GM13976 (cell line): ENCODE results near the gene STPG1.
A peak's percentile ranks its signal among the peaks of the same experiment; 100 is the strongest.
"Not testable (repeated sequence)": the region's sequence is repeated elsewhere in the genome, so short reads cannot be mapped to it uniquely, and the experiment has no call there.

Source experiments
- DNase-seq: peaks from one replicate; pipeline ENCODE4 v3.0.0; 2012; ENCODE audit warnings: low spot score
- in situ Hi-C: fragments of 300-500 bp; cut with MboI; formaldehyde crosslinking; loops from one replicate; pipeline ENCODE4 v1.12.0; 2022; ENCODE audit warnings: low sequenced_read_pairs, mixed read lengths, inconsistent platforms; ENCODE audit not compliant: unreplicated experiment
- TF ChIP-seq, protein P1 (sequence below): IDR thresholded peaks from 2 replicates; pipeline ENCODE4 v1.5.1; 2012; ENCODE audit warnings: borderline replicate concordance, mild to moderate bottlenecking; ENCODE audit not compliant: insufficient read depth; ENCODE audit errors: extremely low read depth, missing control alignments, control extremely low read depth

STPG1 gene, protein sequence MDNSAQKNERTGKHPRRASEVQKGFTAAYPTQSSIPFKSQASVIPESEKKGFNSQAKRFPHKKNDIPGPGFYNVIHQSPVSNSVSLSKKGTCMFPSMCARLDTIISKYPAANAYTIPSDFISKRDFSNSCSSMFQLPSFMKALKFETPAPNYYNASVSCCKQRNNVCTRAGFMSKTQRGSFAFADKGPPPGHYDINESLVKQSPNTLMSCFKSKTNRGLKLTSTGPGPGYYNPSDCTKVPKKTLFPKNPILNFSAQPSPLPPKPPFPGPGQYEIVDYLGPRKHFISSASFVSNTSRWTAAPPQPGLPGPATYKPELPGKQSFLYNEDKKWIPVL

DNA sequence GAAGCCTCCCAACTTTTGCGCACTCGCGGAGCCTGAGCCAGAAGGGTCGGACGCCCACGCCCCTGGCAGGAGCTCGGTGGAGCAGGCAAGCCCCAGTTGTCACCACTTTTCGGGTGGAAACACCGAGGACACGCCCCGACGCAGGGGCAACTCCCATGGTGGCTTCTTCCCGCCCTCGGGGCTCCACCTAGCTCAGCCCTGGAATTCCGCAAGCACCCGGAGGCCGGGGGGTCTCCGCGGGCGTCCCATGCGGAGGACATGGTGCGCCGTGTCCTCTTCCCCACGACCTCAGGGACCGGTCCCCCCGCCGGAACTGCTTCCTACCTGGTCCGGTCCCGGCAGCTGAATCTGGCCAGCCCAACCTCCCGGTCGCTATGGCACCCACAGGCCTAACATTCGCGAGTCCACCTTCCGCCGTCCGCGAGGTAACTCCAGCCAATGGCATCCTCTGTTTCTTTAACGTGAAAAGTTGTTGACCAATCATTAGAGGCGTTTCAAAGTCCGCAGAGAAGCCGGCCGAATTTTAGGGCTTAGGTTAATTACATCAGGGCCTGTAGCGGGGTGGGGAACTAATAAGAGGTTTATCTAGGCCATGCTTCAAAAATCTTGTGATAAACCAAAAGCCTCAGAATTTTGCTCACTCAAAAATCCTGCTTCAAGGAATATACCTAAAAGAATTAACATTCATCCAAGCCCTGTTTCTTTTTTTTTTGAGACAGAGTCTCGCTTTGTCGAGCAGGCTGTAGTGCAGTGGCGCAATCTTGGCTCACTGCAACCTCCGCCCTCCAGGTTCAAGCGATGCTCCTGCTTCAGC, at the start of gene STPG1:
STPG1 (minus strand) TSS at position 433 of the 814 bp plus-strand sequence. CDS start 12,394 bp downstream, outside the sequence.
- TF ChIP-seq, protein P1, sequence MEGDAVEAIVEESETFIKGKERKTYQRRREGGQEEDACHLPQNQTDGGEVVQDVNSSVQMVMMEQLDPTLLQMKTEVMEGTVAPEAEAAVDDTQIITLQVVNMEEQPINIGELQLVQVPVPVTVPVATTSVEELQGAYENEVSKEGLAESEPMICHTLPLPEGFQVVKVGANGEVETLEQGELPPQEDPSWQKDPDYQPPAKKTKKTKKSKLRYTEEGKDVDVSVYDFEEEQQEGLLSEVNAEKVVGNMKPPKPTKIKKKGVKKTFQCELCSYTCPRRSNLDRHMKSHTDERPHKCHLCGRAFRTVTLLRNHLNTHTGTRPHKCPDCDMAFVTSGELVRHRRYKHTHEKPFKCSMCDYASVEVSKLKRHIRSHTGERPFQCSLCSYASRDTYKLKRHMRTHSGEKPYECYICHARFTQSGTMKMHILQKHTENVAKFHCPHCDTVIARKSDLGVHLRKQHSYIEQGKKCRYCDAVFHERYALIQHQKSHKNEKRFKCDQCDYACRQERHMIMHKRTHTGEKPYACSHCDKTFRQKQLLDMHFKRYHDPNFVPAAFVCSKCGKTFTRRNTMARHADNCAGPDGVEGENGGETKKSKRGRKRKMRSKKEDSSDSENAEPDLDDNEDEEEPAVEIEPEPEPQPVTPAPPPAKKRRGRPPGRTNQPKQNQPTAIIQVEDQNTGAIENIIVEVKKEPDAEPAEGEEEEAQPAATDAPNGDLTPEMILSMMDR = no peak
- in situ Hi-C loops = no loop called here

DNA sequence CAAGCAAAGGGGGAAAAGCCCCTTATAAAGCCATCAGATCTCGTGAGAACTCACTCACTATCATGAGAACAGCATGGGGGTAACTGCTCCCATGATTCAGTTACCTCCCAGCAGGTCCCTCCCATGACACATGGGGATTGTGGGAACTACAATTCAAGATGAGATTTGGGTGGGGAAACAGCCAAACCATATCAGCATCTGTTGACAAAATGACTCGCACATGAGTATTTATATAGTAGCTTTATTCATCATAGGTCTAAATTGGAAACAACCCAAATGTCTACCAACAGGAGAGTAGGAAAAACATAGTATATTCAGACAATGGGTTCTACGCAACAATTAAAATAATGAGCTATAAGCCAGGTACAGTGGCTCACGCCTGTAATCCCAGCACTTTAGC, 48.5 kb upstream of the STPG1 start:
- in situ Hi-C loops, DNase-seq: not testable (repeated sequence)

More for the DNA sequence above, at the start of gene STPG1:
- peak; percentile 98 for DNase-seq

DNA sequence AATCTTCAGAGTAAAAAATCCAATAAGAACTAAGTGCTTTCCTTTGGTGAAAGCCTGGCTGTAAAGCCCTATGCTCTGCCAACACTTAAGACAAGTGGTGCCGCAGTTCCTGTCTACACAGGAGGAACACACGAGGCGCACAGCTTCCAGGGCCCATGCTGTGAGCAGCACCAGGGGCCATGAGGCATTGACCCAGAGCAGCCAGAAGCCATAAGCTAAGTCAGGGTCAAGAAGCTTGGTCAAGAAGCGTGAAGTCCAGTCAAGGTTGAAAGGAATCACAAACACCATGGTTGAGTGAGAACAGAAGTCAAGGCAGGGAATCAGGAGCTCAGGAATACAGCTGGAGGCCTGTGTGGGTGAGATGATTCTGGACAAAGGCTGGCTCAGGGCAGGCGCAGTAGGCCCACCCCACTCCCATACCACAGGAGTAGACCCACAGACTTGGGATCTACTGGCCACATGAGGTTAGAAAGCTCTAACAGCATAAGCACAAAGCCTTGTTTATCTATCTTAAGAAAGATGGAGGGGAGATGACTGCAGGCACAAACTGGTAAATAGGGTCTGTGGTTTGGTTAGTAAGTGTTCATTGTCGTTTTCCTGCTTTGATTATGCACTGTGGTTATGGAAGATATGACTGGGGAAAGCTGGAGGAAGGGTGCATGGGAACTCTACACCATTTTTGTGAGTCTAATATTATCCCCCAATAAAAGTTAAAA, 46.1 kb upstream of the STPG1 start:
- in situ Hi-C loops = no loop called here
- DNase-seq = no peak

DNA sequence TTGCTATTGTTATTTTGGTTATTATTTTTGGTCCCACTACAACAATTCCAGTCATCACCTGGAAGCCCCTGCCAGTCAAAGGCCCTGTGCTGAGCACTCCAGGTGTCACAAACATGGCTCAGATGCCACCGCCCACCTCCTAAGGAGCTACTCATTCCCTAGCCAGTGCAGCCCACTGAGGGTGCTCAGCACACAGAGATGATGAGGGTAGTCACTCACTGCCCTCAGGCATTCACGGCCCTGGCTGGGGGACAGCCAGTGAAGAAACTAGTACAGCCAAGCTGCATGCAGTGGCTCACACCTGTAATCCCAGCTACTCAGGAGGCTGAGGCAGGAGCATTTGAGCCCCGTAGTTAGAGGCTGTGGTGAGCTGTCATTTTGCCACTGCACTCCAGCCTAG, 44.3 kb upstream of the STPG1 start:
- TF ChIP-seq, protein P1 = no peak
- in situ Hi-C loops = no loop called here
- no peak for DNase-seq

More for the DNA sequence above, 46.1 kb upstream of the STPG1 start:
- TF ChIP-seq, protein P1 = no peak

DNA sequence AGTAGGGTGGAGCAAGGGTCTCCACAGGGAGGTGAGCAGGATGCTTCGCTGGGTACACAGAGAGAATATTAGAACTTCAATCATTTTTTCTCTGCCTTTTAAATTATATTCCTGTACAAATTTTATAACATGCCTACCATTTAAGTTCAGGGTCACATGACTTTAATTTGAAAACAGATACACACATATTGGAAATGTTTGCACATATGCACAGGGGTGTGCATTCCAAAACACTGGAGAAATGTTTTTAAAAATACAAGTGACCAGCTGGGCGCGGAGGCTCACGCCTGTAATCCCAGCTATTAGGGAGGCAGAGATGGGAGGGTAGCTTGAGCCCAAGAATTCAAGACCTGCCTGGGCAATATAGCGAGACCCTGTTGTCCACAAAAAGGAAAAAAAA, 41.7 kb upstream of the STPG1 start:
- TF ChIP-seq, protein P1 = no peak
- no peak for DNase-seq
- in situ Hi-C loops = no loop called here

DNA sequence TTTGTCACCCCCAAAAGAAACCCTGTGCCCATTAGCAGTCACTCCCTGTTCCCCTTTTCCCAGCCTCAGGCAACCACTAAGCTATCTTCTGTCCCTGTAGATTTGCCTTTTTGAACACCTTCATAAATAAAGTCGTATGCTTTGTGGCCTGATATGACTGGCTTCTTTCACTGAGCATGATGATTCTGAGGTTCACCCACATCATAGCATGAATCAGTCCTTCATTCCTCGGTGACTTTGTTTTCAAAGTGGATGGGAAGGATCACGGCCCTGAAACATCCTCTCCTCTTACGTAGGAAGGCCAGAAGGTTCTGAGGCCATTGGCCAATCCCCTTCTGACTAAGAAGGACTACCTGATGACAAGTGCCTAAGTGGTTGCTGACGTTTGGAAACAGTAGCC, 41.1 kb upstream of the STPG1 start:
- no peak for DNase-seq
- TF ChIP-seq, protein P1 = no peak
- in situ Hi-C loops = no loop called here
